ENCODE data around the gene CLDN20. TPM values are rescaled to one million over a fixed set of nuclear protein-coding genes. Genes with fewer than 3 reads are reported as not detected.
"Not testable (repeated sequence)": the region's sequence is repeated elsewhere in the genome, so short reads cannot be mapped to it uniquely, and the experiment has no call there.

The CLDN20 gene
- total RNA-seq, 2 experiments from 2014 or later, result not detected

DNA sequence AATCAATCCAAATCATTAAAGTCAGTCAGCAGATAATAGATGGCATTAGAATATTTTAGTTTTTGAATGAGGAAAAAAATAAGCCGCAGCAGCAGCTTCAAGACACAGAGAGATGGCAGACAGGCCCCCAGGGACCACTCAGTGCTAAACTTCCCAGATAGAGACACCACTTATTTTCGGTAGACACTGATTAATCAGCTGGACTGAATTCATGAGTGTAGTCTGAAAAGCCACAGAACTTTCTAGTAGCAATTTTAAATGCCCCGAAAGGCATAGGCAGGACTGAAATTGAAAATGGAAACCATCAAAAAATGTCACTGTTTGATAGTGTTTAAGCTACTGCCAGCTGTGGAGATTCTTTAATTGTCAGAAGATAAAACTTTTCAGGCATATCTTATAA is 3.1 kb upstream of the CLDN20 start:
- ChIA-PET POLR2A (no interaction called here), CTCF (no interaction called here)
- Mint-ChIP-seq H3K36me3 (ENCODE audit: low read depth) (peaks cover 8% of the 10 kb centered on the region), H3K27ac (no peak overlapping the region), H3K4me1 (ENCODE audit: low read depth) (no peaks in the 10 kb centered on the region), H3K4me3 (no peak overlapping the region), H3K27me3 (ENCODE audit: low read depth) (no peaks in the 10 kb centered on the region), H3K9me3 (ENCODE audit: insufficient read depth) (no peaks in the 10 kb centered on the region)
- ATAC-seq, result no peak
- DNase-seq, result no peak

DNA sequence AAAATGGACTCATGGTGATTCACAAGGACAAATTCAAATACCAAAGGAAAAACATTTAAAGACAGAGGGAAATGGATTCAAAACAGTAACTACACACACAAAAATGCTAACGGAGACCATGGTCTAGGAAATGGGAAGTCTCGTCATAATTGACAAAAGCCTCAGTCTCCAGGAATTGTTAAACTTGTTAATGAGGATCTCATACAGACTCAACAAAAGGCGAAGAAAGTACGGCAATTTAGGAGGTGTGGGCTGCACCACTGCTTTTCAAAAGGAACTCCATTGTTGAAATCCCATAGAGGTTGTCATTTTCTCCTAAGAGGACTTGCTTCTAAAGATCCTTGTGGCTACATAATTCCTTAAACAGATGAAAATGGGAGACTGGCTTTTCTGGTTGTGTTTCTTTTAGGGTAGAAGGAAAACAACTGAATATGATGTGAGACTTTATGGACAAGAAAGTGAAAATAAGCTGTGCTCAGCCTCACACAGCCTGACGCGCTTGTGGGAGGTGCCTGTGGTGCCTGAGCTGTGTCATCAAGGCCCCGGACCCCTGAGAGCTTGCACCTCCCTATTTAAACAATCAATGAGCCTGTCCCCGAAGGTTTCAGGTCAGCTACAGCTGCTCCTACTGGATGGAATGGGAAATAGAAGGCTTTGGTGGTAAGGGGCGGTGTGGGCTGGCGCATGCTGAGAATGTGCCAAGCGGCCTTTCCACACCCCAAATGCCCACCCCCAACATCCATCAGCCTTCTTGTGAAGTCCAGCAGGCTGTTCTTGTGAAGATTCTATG is 2.5 kb upstream of the CLDN20 start:
- CTCF ChIA-PET, result no interaction called here
- POLR2A ChIA-PET, result no interaction called here
- Mint-ChIP-seq H3K4me1 (ENCODE audit: low read depth) (no peaks in the 10 kb centered on the region), H3K4me3 (no peak overlapping the region), H3K27ac (no peak overlapping the region), H3K36me3 (ENCODE audit: low read depth) (peaks cover 12% of the 10 kb centered on the region), H3K9me3 (ENCODE audit: insufficient read depth) (no peaks in the 10 kb centered on the region), H3K27me3 (ENCODE audit: low read depth) (no peaks in the 10 kb centered on the region)
- DNase-seq (no peak), ATAC-seq (no peak)

DNA sequence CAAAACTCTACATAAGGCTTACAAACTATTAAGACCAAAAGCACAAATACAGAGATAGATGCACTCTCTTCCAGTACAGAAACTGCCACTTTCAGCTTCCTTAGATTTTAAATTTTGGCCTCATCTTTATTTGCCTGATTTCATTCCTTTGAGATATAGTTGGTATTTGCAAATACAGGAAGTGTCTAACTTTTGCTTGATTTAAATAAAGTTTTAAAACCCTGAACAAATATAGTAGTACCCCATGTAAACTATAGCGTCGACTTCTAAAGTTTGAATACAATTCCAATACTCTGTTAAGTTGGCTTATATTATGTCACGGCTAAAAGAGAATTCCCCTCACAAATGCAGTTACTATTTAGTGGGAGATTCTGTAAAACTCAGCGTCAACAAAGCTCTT is 1.2 kb upstream of the CLDN20 start:
- CTCF ChIA-PET, result interaction anchor here (1.0 kb wide), 1 partner anchor 335 kb away, joined by 3 read pairs; no protein-coding TSS in a partner anchor
- Mint-ChIP-seq H3K36me3 (ENCODE audit: low read depth) (peaks cover 12% of the 10 kb centered on the region), H3K27me3 (ENCODE audit: low read depth) (no peaks in the 10 kb centered on the region), H3K4me1 (ENCODE audit: low read depth) (peaks cover 3% of the 10 kb centered on the region), H3K27ac (peak overlapping the region; percentile 12), H3K4me3 (no peak overlapping the region), H3K9me3 (ENCODE audit: insufficient read depth) (no peaks in the 10 kb centered on the region)
- DNase-seq, result no peak
- no peak for ATAC-seq
- POLR2A ChIA-PET, result no interaction called here

DNA sequence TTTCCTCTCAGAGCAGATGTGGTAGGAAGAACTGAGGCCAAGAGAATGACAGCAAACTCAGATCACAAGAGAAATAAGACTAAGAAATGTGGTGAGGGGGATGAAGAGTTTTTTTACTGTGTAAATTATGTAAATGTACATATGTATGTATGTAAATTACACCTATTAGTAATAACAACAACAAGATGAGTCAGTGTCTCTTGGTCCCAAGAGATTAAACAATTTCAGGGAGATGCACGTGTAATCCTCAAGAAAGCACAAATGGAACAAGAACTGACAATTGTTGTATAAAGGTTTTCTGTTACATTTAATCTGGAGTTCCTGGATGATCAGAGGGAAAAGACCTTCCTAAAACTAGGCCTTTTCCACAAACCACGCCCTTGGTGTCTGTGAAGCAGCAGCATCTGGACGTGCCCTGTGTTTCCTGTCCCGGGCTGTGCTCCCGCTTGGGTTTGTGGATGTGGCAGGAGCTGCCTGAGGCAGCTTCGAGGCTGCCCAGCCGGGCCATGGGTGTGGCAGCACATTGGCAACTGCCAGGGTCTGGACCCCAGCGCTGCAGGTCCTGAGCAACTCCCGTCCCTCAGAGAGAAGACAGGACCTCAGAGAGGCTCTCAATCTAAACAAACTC is 994 bp downstream of the CLDN20 start:
- H3K27ac Mint-ChIP-seq, result no peak overlapping the region

DNA sequence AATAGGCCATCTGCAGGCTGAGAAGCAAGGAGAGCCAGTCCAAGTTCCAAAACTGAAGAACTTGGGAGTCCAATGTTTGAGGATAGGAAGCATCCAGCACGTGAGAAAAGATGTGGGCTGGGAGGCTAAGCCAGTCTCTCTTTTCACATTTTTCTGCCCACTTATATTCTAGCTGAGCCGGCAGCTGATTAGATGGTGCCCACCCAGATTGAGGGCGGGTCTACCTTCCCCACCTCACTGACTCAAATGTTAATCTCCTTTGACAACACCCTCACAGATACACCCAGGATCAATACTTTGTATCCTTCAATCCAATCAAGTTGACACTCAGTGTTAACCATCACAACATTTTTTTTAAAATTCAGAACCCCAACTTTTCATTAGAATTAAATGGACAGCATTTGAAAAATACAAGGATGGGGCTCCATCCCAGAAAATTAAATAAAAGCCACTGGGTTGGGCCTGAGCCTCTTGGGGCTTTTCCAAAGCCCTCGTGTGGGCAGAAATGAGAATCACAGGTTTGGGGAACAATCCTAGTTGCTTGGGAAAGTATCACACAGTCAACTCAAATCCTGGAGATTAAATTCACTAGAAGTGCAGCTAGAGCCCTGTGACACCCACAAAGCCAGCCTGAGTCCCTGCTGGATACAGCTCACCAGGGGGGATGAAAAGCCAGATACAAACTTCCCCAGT is 2.2 kb downstream of the CLDN20 start:
- no peaks in the 10 kb centered on the region for H3K27me3 Mint-ChIP-seq (ENCODE audit: low read depth)
- H3K27ac Mint-ChIP-seq, result no peak overlapping the region
- H3K4me1 Mint-ChIP-seq (ENCODE audit: low read depth), result peaks cover 8% of the 10 kb centered on the region
- CTCF ChIA-PET, result no interaction called here
- no peak overlapping the region for H3K4me3 Mint-ChIP-seq
- no peaks in the 10 kb centered on the region for H3K9me3 Mint-ChIP-seq (ENCODE audit: insufficient read depth)
- DNase-seq (no peak), ATAC-seq (no peak)
- POLR2A ChIA-PET, result no interaction called here
- H3K36me3 Mint-ChIP-seq (ENCODE audit: low read depth), result peaks cover 15% of the 10 kb centered on the region

More for the DNA sequence above, 994 bp downstream of the CLDN20 start:
- H3K27me3 Mint-ChIP-seq (ENCODE audit: low read depth), result no peaks in the 10 kb centered on the region
- POLR2A ChIA-PET, result no interaction called here
- no peak for ATAC-seq
- H3K4me1 Mint-ChIP-seq (ENCODE audit: low read depth), result peaks cover 8% of the 10 kb centered on the region
- DNase-seq, result no peak
- no peak overlapping the region for H3K4me3 Mint-ChIP-seq
- H3K9me3 Mint-ChIP-seq (ENCODE audit: insufficient read depth), result no peaks in the 10 kb centered on the region
- H3K36me3 Mint-ChIP-seq (ENCODE audit: low read depth), result peaks cover 12% of the 10 kb centered on the region
- CTCF ChIA-PET, result no interaction called here

DNA sequence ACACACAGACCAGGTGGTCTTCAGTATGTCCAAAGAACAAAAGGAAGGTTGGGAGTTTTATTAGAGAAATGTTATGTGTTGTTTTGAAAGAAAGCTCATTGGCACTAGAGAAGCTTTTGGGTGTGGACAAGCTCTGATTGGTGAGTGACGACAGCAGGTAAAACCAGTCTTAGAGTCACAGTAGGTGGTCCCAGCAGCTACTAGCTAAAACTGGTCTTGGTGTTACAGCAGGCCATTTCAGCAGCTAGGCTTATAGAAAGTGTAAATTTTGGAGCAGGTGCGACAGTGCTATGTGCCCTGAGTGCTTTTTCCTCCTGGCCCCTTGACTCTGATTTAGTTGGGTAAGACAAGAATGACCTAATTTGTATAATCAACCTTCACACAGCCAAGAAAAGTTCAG is 3.6 kb downstream of the CLDN20 start:
- H3K36me3 Mint-ChIP-seq (ENCODE audit: low read depth), result peaks cover 18% of the 10 kb centered on the region
- ATAC-seq (no peak), DNase-seq (no peak)
- H3K27ac Mint-ChIP-seq, result no peak overlapping the region
- ChIA-PET POLR2A (interaction anchor here (0.7 kb wide), 1 partner anchor 37 kb away, joined by 3 read pairs; no protein-coding TSS in a partner anchor), CTCF (interaction anchor here (0.6 to 2.8 kb wide), 10 partner anchors 9 to 400 kb away, joined by 3 to 7 read pairs (median 4); no protein-coding TSS in a partner anchor)
- H3K9me3 Mint-ChIP-seq (ENCODE audit: insufficient read depth), result no peaks in the 10 kb centered on the region
- peaks cover 8% of the 10 kb centered on the region for H3K4me1 Mint-ChIP-seq (ENCODE audit: low read depth)
- no peaks in the 10 kb centered on the region for H3K27me3 Mint-ChIP-seq (ENCODE audit: low read depth)
- H3K4me3 Mint-ChIP-seq, result no peak overlapping the region

DNA sequence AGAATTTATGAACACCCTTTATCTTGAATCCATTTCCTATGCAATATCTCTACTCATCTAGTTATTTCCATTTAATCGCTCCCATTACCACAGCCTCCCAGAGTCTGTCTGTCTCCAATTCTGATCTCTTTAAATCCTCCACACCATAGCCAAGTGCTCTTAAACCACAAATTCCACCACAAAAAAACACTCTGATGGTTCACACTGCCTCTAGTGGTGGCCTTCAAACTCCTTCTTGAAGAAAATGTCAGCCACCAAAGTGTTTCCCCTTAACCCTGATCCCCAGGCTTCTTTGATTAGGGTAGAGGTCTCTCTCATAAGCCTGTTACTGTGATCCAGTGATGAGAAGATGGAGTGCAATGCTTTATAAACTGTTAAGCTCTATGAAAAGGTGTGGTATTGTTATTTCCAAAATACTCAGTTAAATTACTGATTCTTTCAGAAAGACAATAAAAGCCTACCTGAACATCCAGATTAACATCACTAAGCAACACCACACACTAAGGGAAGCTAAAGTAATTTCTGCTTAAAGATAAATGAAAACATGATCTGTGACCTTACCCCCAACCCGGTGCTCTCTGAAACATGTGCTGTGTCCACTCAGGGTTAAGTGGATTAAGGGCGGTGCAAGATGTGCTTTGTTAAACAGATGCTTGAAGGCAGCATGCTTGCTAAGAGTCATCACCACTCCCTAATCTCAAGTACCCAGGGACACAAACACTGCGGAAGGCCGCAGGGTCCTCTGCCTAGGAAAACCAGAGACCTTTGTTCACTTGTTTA is 4.5 kb downstream of the CLDN20 start:
- peaks cover 18% of the 10 kb centered on the region for H3K36me3 Mint-ChIP-seq (ENCODE audit: low read depth)
- H3K4me3 Mint-ChIP-seq; H3K4me1 Mint-ChIP-seq (ENCODE audit: low read depth); H3K9me3 Mint-ChIP-seq (ENCODE audit: insufficient read depth); POLR2A ChIA-PET; ATAC-seq; H3K27me3 Mint-ChIP-seq (ENCODE audit: low read depth); H3K27ac Mint-ChIP-seq: not testable (repeated sequence)
- CTCF ChIA-PET, result interaction anchor here (0.7 to 2.9 kb wide), 10 partner anchors 9 to 401 kb away, joined by 3 to 12 read pairs (median 3); no protein-coding TSS in a partner anchor
- DNase-seq, result peak; percentile 44

DNA sequence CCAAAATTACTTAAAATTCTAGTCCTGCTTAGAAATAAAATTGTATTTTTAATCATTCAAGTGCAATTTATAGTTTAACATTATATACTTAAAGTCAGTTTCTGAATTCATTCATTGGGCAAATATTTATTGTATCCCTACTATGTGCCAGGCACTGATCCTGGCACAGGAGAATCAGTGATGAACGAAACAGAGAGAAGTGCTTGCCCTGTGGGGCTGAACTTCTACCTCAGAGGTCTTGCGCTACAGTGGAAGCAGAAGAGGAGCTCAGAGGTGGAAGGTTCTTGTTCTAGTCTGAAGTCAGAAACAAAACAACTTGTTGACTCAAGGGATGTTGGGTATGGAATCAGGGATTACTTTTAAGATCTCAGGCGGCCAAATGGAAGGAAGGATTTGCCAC is 6.0 kb downstream of the CLDN20 start:
- Mint-ChIP-seq H3K9me3 (ENCODE audit: insufficient read depth) (no peaks in the 10 kb centered on the region), H3K27ac (no peak overlapping the region), H3K4me1 (ENCODE audit: low read depth) (peaks cover 8% of the 10 kb centered on the region), H3K36me3 (ENCODE audit: low read depth) (peaks cover 19% of the 10 kb centered on the region), H3K4me3 (no peak overlapping the region), H3K27me3 (ENCODE audit: low read depth) (no peaks in the 10 kb centered on the region)
- DNase-seq (no peak), ATAC-seq (no peak)
- ChIA-PET POLR2A (no interaction called here), CTCF (interaction anchor here (1.2 to 2.9 kb wide), 4 partner anchors 10 to 341 kb away, joined by 3 to 12 read pairs (median 4); no protein-coding TSS in a partner anchor)

DNA sequence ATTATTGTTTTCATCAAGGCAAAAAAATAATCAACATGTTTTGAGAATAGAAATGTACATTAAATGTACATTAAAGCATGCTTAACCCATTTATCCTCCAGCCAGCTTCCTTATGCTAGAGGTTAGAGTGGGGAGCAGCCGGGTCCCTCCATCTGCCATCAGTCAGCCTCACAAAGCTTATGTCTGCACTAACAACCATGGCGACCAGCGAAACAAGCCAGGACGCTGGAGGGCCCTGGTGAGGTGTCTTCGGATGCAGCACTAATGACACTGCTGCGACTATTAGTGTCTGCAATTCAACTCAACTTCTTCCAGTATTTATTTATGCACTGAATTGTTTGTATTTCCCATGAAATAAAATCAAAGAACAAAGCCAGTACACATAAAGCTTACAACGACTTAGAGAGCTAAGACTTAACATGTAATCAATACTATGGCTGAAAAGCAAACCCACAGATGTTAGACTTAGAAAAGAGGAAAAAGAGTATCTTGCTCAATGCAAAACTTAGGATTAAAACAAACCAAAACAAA is 6.8 kb downstream of the CLDN20 start:
- ChIA-PET CTCF (interaction anchor here (1.2 to 2.9 kb wide), 2 partner anchors 93 to 342 kb away, joined by 4 to 12 read pairs; no protein-coding TSS in a partner anchor), POLR2A (no interaction called here)
- peaks cover 8% of the 10 kb centered on the region for H3K4me1 Mint-ChIP-seq (ENCODE audit: low read depth)
- no peak overlapping the region for H3K4me3 Mint-ChIP-seq
- H3K27ac Mint-ChIP-seq, result no peak overlapping the region
- DNase-seq (no peak), ATAC-seq (no peak)
- no peaks in the 10 kb centered on the region for H3K27me3 Mint-ChIP-seq (ENCODE audit: low read depth)
- H3K36me3 Mint-ChIP-seq (ENCODE audit: low read depth), result peaks cover 23% of the 10 kb centered on the region
- no peaks in the 10 kb centered on the region for H3K9me3 Mint-ChIP-seq (ENCODE audit: insufficient read depth)

DNA sequence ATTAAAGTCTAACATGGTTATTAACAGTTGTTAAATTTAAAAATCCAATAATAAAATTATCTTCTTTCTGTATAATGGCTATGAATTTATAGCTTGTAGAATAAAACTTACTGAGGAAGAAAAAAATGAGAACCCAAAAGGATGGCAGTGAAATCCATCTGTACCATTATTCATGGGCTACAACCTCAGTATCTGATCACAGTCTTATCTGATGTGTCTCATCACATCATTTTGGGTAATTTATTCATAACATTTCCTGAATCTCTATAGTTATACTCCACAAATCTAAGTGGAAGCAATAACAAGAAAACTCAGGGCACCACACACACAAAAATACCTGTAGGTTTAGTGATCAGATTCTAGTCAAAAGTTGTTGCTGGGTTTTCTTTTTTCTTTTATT is 7.3 kb downstream of the CLDN20 start:
- Mint-ChIP-seq H3K36me3 (ENCODE audit: low read depth) (peaks cover 20% of the 10 kb centered on the region), H3K4me3 (no peak overlapping the region), H3K27ac (no peak overlapping the region), H3K27me3 (ENCODE audit: low read depth) (no peaks in the 10 kb centered on the region), H3K4me1 (ENCODE audit: low read depth) (peaks cover 8% of the 10 kb centered on the region), H3K9me3 (ENCODE audit: insufficient read depth) (no peaks in the 10 kb centered on the region)
- ChIA-PET CTCF (interaction anchor here (1.2 kb wide), 1 partner anchor 343 kb away, joined by 4 read pairs; no protein-coding TSS in a partner anchor), POLR2A (no interaction called here)
- ATAC-seq, result no peak
- DNase-seq, result no peak
